MM.1S (cell line): ENCODE results near the gene FAAP100.

Experiments
- EZH2phosphoT487 ChIP-seq: fragments of 300-600 bp; sonication (generic); IDR thresholded peaks from 2 replicates; pipeline ENCODE4 v1.6.1; 2018; ENCODE audit warnings: antibody characterized with exemption, low read length
- TF ChIP-seq, protein P1 (sequence below): fragments of 300-600 bp; sonication (generic); IDR thresholded peaks from 2 replicates; pipeline ENCODE4 v1.5.1; 2016; ENCODE audit warnings: antibody characterized with exemption, low read length, mixed read lengths

DNA sequence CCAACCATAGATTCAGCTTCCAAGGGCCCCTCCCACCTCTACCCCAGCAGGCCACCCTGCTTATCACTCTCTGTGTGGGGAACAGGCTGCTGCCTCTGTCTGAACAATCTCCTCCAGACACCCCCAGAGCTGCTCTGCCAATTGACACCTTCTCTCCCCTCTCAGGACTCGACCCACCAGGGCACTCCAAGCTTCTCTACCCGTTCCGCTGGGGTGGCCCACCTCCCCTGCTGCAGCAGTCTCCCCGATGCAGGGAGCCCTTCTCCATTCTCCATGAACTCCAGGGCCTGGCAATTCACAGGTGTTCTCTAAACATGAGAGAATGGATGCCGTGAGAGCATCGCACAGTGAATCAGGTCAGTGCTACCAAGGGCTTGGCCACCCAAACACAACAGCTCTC lies 28.3 kb upstream of the FAAP100 start:
- TF ChIP-seq, protein P1, sequence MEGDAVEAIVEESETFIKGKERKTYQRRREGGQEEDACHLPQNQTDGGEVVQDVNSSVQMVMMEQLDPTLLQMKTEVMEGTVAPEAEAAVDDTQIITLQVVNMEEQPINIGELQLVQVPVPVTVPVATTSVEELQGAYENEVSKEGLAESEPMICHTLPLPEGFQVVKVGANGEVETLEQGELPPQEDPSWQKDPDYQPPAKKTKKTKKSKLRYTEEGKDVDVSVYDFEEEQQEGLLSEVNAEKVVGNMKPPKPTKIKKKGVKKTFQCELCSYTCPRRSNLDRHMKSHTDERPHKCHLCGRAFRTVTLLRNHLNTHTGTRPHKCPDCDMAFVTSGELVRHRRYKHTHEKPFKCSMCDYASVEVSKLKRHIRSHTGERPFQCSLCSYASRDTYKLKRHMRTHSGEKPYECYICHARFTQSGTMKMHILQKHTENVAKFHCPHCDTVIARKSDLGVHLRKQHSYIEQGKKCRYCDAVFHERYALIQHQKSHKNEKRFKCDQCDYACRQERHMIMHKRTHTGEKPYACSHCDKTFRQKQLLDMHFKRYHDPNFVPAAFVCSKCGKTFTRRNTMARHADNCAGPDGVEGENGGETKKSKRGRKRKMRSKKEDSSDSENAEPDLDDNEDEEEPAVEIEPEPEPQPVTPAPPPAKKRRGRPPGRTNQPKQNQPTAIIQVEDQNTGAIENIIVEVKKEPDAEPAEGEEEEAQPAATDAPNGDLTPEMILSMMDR, result no peak
- TF ChIP-seq EZH2phosphoT487, result no peak
